AG04450 (cell line): ENCODE data around the gene CDKN1C. TPM values are rescaled to one million over a fixed set of nuclear protein-coding genes. Genes with fewer than 3 reads are reported as not detected.

Source experiments
- CTCF ChIA-PET: fragments of 300-600, 350-600 bp; formaldehyde crosslinking; extraction: SDS; loops from one replicate; lab custom pipeline; 2022; ENCODE audit warnings: antibody characterized with exemption, inconsistent platforms; lab: Charles Lee
- POLR2A ChIA-PET: fragments of 350-600 bp; formaldehyde crosslinking; extraction: SDS; loops from one replicate; lab custom pipeline; 2021; ENCODE audit warnings: antibody characterized with exemption, inconsistent platforms; lab: Yijun Ruan, JAX
- DNase-seq: peaks from one replicate; pipeline ENCODE4 v3.0.0-alpha.2; 2011; ENCODE audit warnings: low read depth, low spot score
- H3K27ac ChIP-seq: one replicate; pipeline ENCODE4 v1.5.1; 2012; ENCODE audit warnings: low read depth, low read length, control low read depth
- H3K27me3 ChIP-seq: one replicate; pipeline ENCODE4 v1.6.0; 2012; ENCODE audit warnings: low read length; ENCODE audit not compliant: control insufficient read depth, insufficient read depth
- H3K4me3 ChIP-seq: 2 replicates; pipeline ENCODE4 v1.5.1; 2011; ENCODE audit warnings: mild to moderate bottlenecking, low read depth, low read length, control low read depth
- H3K9me3 ChIP-seq: 2 replicates; pipeline ENCODE4 v1.5.1; 2012; ENCODE audit warnings: low read length; ENCODE audit not compliant: control insufficient read depth, insufficient read depth
- polyA plus RNA-seq: library from polyadenylated mRNA; depleted of rRNA; stranded (reverse); fragments of >200 nt; gene quantifications from 2 replicates; pipeline ENCODE4 v1.2.3, GENCODE V29; 2011
- TF ChIP-seq, protein P1 (sequence below): IDR thresholded peaks from 2 replicates; pipeline ENCODE4 v1.5.1; 2011; ENCODE audit warnings: low read depth, low read length, control low read depth, inconsistent platforms

Gene CDKN1C
- polyA plus RNA-seq, 1 experiment = 8.1 TPM

DNA sequence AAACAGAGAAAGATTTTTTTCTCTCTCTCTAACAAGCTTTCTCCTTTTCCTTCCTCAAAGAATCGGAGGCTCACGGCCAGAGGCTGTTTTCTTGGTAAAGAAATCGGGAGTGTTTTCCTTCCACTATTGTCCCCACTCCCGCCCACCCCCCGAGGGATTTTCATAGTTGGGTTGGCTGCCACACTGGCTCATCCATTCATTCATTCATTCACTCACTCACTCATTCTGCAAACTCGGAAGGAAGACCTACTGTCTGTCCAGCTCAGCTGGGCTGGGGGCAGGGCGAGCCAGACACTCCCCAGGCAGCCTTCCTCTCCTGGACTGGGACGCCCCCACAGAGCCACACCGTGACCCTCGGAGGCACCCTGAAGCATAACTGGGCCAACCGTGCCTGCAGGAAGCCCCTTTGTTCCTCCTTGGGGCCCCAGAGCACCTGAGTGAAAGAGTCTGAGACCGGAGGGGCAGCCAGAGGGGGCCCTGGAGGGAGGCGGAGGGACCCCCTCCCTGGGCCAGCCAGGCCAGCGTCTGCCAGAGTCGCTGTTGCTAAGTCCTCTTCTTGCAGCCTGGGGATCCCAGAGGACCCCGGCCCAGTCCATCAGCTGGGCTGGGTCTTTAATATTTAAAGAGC is 17.0 kb downstream of the CDKN1C start:
- ChIA-PET POLR2A (no interaction called here), CTCF (no interaction called here)
- TF ChIP-seq, protein P1, sequence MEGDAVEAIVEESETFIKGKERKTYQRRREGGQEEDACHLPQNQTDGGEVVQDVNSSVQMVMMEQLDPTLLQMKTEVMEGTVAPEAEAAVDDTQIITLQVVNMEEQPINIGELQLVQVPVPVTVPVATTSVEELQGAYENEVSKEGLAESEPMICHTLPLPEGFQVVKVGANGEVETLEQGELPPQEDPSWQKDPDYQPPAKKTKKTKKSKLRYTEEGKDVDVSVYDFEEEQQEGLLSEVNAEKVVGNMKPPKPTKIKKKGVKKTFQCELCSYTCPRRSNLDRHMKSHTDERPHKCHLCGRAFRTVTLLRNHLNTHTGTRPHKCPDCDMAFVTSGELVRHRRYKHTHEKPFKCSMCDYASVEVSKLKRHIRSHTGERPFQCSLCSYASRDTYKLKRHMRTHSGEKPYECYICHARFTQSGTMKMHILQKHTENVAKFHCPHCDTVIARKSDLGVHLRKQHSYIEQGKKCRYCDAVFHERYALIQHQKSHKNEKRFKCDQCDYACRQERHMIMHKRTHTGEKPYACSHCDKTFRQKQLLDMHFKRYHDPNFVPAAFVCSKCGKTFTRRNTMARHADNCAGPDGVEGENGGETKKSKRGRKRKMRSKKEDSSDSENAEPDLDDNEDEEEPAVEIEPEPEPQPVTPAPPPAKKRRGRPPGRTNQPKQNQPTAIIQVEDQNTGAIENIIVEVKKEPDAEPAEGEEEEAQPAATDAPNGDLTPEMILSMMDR = no peak

DNA sequence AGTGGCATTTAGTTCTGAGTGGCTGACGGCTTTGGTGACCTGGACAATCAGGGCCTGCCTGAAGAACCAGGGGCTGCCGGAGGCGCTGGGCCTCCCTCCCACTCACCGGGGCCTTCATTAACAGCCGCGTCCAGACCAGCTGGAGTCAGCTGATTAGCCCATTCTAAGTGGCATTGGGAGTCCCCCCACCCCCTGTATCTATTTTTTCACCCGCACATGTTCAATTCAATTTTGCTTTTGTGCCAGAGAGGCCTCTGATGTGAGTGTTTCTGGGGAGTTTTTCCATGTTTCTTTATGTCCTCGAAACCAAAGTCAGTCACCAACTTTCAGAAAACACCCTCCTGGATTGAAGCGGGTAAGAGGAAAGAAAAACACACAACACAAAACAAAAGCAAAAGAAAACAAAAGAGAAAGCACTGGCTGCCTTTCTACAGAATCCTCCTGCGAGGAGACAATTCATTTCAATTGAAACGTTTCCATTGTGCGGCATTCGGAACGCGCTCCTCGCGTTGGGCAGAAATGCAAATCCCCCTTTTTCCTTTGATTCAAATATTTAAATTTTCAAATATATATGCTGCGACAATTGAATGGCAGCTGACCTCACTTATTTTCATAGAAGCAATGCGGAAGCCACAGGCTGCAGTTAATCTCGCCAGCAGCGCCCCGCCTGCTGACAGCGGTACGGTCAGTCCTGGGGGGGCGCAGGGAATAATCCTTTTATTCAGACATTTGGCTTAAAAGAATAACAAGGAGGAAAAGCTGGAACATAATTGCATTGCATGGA is 17.7 kb downstream of the CDKN1C start:
- TF ChIP-seq, protein P1 = no peak
- Histone ChIP-seq H3K9me3 (peaks cover 26% of the 10 kb centered on the region), H3K27me3 (peaks cover 74% of the 10 kb centered on the region), H3K27ac (no peak overlapping the region), H3K4me3 (no peak overlapping the region)
- no peak for DNase-seq
- POLR2A ChIA-PET = no interaction called here
- CTCF ChIA-PET = no interaction called here

More for the DNA sequence above, 17.0 kb downstream of the CDKN1C start:
- no peak overlapping the region for H3K27ac ChIP-seq
- no peak for DNase-seq
- H3K9me3 ChIP-seq = peaks cover 26% of the 10 kb centered on the region
- H3K4me3 ChIP-seq = no peak overlapping the region
- H3K27me3 ChIP-seq = peaks cover 68% of the 10 kb centered on the region

DNA sequence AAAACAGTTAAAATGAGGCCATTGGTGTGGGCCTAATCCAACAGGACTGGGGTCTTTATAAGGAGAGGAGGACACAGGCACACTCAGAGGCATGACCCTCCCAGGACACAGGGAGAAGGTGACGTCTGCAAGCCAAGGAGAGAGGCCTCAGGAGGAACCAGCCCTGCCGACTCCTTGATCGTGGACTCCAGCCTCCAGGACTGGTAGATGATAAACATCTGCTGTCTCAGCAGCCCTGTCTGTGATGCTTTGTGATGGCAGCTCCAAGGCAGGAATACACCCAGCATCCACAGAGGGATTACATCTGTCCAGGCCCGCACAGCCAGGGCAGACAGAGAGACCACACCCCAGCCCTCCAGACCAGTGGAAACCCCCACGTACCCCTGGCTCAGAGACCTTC is 18.4 kb downstream of the CDKN1C start:
- H3K27me3 ChIP-seq = peaks cover 77% of the 10 kb centered on the region
- no peak overlapping the region for H3K27ac ChIP-seq
- DNase-seq = no peak
- TF ChIP-seq, protein P1 = no peak
- ChIA-PET POLR2A (no interaction called here), CTCF (no interaction called here)
- peaks cover 26% of the 10 kb centered on the region for H3K9me3 ChIP-seq
- no peak overlapping the region for H3K4me3 ChIP-seq

DNA sequence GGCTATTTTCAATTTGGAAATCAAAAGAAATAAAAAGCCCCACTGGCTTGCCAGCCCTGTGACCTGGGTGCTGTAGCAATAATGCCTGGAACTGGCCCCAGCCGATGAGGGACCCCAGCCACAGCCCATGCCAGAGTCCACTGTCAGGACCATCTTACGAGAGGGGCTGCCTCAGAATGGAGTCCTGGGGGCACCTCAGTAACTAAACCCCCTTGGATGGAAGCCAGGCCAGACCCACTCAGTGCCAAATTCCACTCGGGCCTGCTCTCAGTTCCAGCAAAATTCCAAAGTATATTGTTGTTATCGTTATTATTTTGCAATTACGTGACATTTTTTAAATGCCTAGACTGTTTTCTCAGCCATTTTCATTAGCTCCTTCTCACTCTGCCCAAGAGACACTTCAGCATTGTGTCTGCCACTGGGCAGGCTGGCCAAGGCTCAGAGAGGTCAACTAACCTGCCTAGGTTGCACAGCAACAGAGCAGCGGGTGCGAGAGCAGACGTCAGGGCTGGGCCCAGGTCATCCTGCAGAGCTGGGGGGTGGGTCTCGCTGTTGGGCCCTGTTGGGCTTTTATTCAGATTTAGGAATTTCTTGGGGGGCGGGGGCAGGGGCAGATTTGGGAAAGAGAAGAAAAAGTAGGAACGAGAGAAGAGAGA is 19.5 kb downstream of the CDKN1C start:
- ChIA-PET CTCF (interaction anchor here (0.6 kb wide), 1 partner anchor 22 kb away, joined by 3 read pairs; no protein-coding TSS in a partner anchor), POLR2A (no interaction called here)

More for the DNA sequence above, 19.5 kb downstream of the CDKN1C start:
- Histone ChIP-seq H3K27me3 (peaks cover 81% of the 10 kb centered on the region), H3K4me3 (no peak overlapping the region), H3K9me3 (peaks cover 26% of the 10 kb centered on the region), H3K27ac (no peak overlapping the region)
- DNase-seq = no peak
- TF ChIP-seq, protein P1 = no peak
